Measurements from ENCODE around the gene ASB15. TPM values are rescaled to one million over a fixed set of nuclear protein-coding genes. Genes with fewer than 3 reads are reported as not detected.

ASB15 gene
- total and polyA plus RNA-seq, 2 of the 13 experiments (the other 11 are each of a cell fraction or from before 2014, with no cell fraction given): not detected

DNA sequence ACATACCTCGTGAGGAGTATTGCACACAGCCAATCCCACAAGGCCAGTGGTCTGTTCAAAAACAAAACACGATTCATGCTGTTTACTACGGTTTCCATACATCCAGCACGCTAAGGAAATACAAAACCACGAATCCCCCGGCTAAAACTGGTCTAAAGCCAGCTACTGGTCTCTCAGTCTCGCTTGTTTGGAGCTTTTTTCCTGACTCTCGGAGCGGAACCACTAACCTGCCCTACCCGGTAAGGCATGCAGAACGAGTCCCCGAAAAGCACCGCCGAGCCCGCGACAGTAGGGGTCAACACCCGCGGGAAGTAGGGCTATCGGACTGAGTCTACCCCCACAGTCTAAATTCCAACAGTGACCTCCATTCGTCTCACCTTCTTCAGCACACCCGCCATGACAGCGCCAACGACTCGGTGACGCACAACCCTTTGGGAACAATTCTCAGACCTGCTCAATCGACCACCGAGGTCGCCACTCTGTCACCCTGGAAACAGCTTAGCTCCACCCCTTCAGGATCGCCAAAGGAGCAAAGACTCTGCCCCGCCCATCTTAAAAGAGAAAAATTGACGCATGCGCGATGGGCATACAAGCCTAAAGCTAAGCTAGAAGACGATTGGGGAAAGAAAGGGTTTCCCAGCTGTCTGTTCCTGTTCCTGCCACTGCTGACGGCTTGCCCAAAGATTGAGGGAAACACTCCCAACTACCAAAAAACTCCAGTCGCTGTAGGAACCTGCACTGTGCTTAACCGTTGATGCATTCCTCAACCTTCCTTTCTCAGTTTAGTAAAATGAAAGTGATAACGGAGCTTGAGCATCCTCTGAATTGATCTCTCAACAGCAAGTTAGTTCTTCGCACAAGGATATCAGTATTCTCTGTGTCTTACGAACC is 44.0 kb upstream of the ASB15 start, which contains the start of gene NDUFA5 (continued):
- TF ChIP-seq POLR2G (IDR thresholded peaks at IDR 0.05; ENCODE audit: low read depth, low read length): peak; percentile 80
- peak; percentile 88; the same call in 1 of the 2 replicates for TF ChIP-seq SMYD3 (CRISPR knock-in tag; IDR thresholded peaks at IDR 0.05)
- TF ChIP-seq ZNF230 (CRISPR knock-in tag; IDR thresholded peaks at IDR 0.05): no peak; the same call in 1 of the 2 replicates
- TF ChIP-seq HNF4G (IDR thresholded peaks at IDR 0.05; ENCODE audit: borderline replicate concordance, low read depth, low read length): no peak
- no peak for TF ChIP-seq HNF4G (CRISPR knock-in tag; IDR thresholded peaks at IDR 0.05; ENCODE audit: borderline replicate concordance, low read depth)
- TF ChIP-seq, protein P1, sequence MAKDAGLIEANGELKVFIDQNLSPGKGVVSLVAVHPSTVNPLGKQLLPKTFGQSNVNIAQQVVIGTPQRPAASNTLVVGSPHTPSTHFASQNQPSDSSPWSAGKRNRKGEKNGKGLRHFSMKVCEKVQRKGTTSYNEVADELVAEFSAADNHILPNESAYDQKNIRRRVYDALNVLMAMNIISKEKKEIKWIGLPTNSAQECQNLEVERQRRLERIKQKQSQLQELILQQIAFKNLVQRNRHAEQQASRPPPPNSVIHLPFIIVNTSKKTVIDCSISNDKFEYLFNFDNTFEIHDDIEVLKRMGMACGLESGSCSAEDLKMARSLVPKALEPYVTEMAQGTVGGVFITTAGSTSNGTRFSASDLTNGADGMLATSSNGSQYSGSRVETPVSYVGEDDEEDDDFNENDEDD (CRISPR knock-in tag; IDR thresholded peaks at IDR 0.05; ENCODE audit: borderline replicate concordance): no peak
- TF ChIP-seq, protein P2, sequence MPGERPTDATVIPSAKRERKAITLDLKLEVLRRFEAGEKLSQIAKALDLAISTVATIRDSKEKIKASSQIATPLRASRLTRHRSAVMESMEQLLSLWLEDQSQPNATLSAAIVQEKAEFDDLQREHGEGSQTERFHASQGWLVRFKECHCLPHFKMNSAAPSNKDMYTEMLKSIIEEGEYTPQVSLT (CRISPR knock-in tag; IDR thresholded peaks at IDR 0.05; ENCODE audit: borderline replicate concordance, low read depth): no peak
- TF ChIP-seq HDAC1 (CRISPR knock-in tag; IDR thresholded peaks at IDR 0.05): peak; percentile 58
- TF ChIP-seq SETDB1 (CRISPR knock-in tag; IDR thresholded peaks at IDR 0.05; ENCODE audit: borderline replicate concordance): no peak
- TF ChIP-seq, protein P3, sequence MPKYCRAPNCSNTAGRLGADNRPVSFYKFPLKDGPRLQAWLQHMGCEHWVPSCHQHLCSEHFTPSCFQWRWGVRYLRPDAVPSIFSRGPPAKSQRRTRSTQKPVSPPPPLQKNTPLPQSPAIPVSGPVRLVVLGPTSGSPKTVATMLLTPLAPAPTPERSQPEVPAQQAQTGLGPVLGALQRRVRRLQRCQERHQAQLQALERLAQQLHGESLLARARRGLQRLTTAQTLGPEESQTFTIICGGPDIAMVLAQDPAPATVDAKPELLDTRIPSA (CRISPR knock-in tag; IDR thresholded peaks at IDR 0.05; ENCODE audit: borderline replicate concordance): no peak
- TF ChIP-seq SATB2 (CRISPR knock-in tag; IDR thresholded peaks at IDR 0.05): no peak
- no peak for TF ChIP-seq ZNF180 (CRISPR knock-in tag; IDR thresholded peaks at IDR 0.05; ENCODE audit: borderline replicate concordance, low read depth)
- no peak for TF ChIP-seq ATRX (CRISPR knock-in tag; IDR thresholded peaks at IDR 0.05; ENCODE audit: borderline replicate concordance)
- TF ChIP-seq, protein P4, sequence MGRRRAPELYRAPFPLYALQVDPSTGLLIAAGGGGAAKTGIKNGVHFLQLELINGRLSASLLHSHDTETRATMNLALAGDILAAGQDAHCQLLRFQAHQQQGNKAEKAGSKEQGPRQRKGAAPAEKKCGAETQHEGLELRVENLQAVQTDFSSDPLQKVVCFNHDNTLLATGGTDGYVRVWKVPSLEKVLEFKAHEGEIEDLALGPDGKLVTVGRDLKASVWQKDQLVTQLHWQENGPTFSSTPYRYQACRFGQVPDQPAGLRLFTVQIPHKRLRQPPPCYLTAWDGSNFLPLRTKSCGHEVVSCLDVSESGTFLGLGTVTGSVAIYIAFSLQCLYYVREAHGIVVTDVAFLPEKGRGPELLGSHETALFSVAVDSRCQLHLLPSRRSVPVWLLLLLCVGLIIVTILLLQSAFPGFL (CRISPR knock-in tag; IDR thresholded peaks at IDR 0.05): no peak
- TF ChIP-seq, protein P5, sequence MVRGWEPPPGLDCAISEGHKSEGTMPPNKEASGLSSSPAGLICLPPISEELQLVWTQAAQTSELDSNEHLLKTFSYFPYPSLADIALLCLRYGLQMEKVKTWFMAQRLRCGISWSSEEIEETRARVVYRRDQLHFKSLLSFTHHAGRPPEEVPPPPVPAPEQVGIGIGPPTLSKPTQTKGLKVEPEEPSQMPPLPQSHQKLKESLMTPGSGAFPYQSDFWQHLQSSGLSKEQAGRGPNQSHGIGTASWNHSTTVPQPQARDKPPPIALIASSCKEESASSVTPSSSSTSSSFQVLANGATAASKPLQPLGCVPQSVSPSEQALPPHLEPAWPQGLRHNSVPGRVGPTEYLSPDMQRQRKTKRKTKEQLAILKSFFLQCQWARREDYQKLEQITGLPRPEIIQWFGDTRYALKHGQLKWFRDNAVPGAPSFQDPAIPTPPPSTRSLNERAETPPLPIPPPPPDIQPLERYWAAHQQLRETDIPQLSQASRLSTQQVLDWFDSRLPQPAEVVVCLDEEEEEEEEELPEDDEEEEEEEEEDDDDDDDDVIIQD (CRISPR knock-in tag; IDR thresholded peaks at IDR 0.05; ENCODE audit: low read depth): 0 out of 2 replicates have a peak, but pooled peaks have one; percentile 32
- TF ChIP-seq ZBTB8A (CRISPR knock-in tag; IDR thresholded peaks at IDR 0.05; ENCODE audit: borderline replicate concordance, low read depth): no peak
- no peak for TF ChIP-seq ZNF567 (CRISPR knock-in tag; IDR thresholded peaks at IDR 0.05; ENCODE audit: borderline replicate concordance)
- no peak for TF ChIP-seq ZNF343 (CRISPR knock-in tag; IDR thresholded peaks at IDR 0.05)
- no peak for TF ChIP-seq CBX2 (IDR thresholded peaks at IDR 0.05; ENCODE audit: low read depth, low read length)
- TF ChIP-seq CBX2 (CRISPR knock-in tag; IDR thresholded peaks at IDR 0.05; ENCODE audit: low read depth): no peak
- TF ChIP-seq PTBP1 (IDR thresholded peaks at IDR 0.05; ENCODE audit: low read depth, low read length, poor library complexity, severe bottlenecking): no peak
- TF ChIP-seq SMARCE1 (IDR thresholded peaks at IDR 0.05; ENCODE audit: borderline replicate concordance): no peak
- TF ChIP-seq TCF12 (IDR thresholded peaks at IDR 0.05): no peak
- no peak for TF ChIP-seq TCF12 (CRISPR knock-in tag; IDR thresholded peaks at IDR 0.05)
- no peak for TF ChIP-seq ZNF557 (CRISPR knock-in tag; IDR thresholded peaks at IDR 0.05)
- peak; percentile 42; the same call in 1 of the 2 replicates for TF ChIP-seq ZNF788 (CRISPR knock-in tag; IDR thresholded peaks at IDR 0.05; ENCODE audit: borderline replicate concordance)
